Erythroblast (primary cell): ENCODE measurements around the gene KLK11.

Experiments
- DNase-seq, 2 experiments: peaks; one replicate each; lab custom pipeline; 2025; lab: John Stamatoyannopoulos, UW
- GATA1 ChIP-seq: IDR thresholded peaks from 2 replicates; pipeline ENCODE4 v1.6.1; 2011; ENCODE audit warnings: low read depth, mild to moderate bottlenecking, control low read depth, low read length, moderate library complexity
- POLR2A ChIP-seq: IDR thresholded peaks from 2 replicates; pipeline ENCODE4 v1.6.1; 2011; ENCODE audit warnings: mild to moderate bottlenecking, low read length

KLK11 gene

DNA sequence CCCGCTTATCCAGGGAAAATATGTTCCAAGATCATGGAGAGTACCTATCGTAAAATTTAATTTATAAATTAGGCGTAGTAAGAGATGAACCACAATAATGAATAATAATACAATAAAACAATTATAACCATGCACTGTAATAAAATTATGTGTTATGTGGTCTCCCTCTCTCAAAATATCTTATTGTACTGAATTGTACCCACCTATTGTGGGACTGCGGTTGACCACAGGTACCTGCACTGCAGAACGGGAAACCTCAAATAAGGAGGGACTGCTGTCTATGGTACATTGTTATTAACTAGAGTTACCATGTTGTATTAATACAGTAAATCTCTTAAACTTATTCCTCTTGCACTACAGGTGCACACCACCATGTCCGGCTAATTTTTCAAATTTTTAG is 13.7 kb upstream of the KLK11 start:
- no peak for DNase-seq
- no peak for TF ChIP-seq POLR2A
- TF ChIP-seq GATA1 = no peak

DNA sequence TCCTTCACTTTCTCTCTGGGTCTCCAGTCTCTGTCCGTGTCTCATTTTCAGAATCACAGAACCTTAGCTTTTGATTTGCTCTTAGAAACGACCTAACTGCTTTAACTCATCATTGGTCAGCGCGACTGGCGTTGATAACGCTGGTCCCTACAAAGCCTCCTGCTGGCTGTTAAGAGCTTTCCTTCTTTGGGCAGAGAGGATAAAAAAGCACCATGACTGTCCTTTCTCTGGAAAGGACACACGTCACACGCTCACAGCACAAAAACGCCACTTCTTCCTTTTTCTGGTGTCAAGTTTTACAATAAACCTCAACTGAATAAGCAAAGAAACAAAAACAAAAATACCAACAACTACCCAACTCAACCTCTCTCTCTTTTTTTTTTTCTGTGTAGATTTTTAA is 10.1 kb upstream of the KLK11 start:
- no peak for DNase-seq
- TF ChIP-seq GATA1 = no peak
- TF ChIP-seq POLR2A = no peak

DNA sequence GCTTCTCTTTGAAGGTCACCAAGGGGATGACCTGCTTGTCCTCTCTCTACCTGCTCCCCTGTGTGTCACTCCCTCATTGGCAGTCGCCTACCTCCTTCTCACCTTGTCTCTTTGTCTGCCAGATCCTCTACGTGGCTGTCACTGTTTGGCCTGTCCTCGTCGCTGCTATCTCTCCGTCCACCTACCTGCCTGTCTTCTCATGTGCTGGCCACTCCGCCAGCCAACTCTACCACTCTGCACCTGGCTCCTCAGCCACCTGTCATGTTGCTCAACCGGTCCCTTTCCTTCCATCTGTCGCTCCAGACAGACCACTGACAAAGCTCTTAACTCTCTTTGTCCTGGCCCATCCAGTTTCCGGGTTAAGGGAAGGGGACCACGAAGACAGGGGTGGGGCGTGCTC is 8.3 kb upstream of the KLK11 start, which contains the start of gene KLK12:
KLK12 (minus strand) TSS at position 299 of the 400 bp plus-strand sequence. CDS start 381 bp downstream, outside the sequence.
- TF ChIP-seq GATA1 = no peak
- no peak for TF ChIP-seq POLR2A
- no peak for DNase-seq

GRCh38 chr19:51031880-51032225 is 5.4 kb upstream of the KLK11 start:
- no peak for TF ChIP-seq GATA1
- no peak for TF ChIP-seq POLR2A
- no peak for DNase-seq

- no peak for TF ChIP-seq GATA1
- TF ChIP-seq POLR2A = no peak
- DNase-seq = no peak
Measured at GRCh38 chr19:51031220-51031879, 4.9 kb upstream of the KLK11 start.

DNA sequence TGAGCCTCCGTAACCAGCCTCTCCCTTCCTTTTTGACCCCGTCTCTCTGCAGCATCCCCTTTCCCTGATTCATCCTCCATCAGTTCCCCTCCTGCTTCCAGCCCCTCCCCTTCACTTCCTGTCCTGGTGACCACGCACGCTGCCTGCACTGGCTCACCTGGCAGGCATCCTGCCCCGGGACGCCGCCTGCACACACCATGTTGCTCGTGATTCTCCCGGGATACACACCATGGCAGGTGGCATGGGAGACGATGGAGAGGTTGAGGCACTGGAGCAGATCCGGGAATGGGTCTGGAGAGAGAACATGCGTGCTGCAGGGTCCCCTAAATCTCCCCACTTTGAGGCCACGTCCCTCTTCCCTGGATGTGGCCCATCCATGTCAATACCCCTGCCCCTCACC is 4.2 kb upstream of the KLK11 start:
- DNase-seq = no peak

DNA sequence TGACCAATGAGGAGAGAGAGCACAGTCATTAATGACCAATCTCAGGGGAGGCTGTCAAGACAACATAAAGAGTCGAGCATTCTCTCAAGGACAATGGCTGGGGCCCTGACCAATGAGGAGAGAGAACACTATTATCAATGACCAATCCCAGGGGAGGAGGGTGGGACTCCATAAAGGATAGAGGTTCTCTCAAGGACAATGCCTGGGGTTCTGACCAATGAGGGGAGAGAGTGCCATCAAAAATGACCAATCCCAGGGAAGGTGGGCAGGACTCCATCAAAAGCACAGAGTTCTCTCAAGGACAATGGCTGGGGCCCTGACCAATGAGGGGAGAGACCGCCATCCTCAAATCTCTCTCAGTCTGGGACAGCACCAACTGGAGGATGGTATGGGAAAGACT is 3.3 kb upstream of the KLK11 start:
- TF ChIP-seq POLR2A = no peak
- TF ChIP-seq GATA1 = no peak
- no peak for DNase-seq

More for the DNA sequence above, 4.2 kb upstream of the KLK11 start:
- no peak for TF ChIP-seq POLR2A
- TF ChIP-seq GATA1 = no peak

DNA sequence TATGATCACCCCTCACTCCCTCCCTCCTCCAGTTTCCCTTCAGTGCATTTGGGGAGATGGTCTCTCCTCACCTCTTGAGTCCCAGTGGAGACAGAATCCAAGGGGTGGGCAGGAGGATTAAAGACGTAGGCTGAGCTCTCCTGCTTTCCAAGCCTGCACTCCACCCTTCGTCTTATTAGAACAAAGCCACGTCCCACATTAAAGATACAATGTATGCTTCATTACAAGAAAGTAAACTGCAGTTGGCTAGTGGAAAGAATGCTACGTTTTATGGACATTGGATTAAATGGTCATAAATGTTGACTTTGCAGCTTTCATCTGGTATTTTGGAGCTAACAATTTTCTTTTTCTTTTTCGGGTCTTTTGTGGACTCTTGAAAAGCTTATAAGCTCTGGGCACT is 1.5 kb upstream of the KLK11 start:
- no peak for TF ChIP-seq GATA1
- no peak for TF ChIP-seq POLR2A
- no peak for DNase-seq

- TF ChIP-seq GATA1 (no peak), POLR2A (no peak)
- no peak for DNase-seq
Measured at GRCh38 chr19:51027126-51027806, 850 bp upstream of the KLK11 start.

DNA sequence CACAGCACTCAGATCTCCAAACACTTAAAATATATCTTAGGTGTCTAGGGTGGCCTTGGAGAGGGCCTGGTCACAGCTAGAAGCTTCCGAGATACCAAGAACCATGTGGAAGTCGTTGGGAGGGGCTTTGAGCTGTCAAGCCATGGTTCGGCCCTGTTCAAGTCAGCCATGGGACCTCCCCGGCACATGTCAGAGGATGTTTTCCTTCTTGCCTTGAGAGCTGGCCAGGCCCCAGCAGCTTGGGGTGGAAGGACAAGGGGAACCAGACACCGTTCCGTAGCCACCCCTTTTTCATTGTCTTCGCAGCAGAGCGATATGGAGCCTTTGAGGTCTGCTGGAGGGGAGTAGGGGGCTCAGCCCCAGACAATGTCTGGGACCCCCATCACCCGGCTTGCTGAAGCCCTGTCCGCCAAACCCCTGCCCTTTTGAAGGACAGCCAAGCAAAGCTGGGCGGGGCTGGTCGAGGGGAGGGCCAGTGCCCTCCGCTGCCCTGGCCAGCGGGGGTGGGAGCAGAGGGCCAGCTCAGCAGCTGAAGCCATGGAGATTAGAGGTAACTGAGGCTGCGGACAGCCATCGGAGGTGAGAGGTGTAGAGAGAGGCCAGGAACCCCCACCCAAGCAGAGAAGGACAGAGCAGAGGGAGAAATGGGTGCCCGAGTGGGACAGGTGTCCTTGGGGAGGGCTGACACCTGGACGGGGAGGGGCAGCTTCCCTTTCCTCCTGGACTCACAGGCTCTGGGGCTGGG is 435 bp downstream of the KLK11 start:
- no peak for DNase-seq
- no peak for TF ChIP-seq POLR2A
- TF ChIP-seq GATA1 = no peak

DNA sequence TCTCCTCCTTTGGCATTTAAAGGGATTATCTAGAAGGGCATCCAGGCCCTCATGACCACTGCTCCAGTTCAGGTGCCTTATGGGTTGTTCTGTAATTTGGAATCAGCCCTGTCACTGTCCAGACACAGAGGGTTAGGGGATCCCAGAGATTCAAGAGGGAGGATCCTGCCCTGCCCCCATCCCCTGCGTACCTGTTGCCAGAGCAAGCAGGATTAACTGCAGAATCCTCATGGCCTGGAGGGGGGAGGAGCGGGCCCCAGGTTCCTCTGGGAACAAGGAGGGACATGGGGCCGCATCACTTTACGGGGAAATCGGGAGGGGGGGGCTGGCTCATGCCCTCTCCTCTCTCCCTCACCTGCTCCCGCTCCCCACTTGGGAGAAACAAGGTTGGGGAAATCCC is 1.0 kb downstream of the KLK11 start:
- no peak for TF ChIP-seq POLR2A
- TF ChIP-seq GATA1 = no peak

DNA sequence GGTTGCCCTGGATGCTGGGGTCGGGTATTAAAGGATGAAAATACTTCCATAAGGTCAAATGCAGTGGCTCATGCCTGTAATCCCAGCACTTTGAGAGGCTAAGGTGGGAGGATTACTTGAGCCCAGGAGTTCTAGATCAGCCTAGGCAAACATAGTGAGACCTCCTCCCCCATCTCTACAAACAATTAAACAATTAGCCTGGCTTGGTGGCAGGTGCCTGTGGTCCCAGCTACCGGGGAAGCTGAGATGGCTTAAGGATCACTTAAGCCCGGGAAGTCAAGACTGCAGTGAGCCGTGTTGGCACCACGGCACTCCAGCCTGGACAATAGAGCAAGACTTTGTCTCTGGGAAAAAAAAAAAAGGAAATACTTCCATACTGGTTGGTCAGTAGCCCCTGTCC is 1.5 kb downstream of the KLK11 start:
- no peak for TF ChIP-seq GATA1
- TF ChIP-seq POLR2A = no peak
- no peak for DNase-seq

More for the DNA sequence above, 1.0 kb downstream of the KLK11 start:
- DNase-seq = no peak

DNA sequence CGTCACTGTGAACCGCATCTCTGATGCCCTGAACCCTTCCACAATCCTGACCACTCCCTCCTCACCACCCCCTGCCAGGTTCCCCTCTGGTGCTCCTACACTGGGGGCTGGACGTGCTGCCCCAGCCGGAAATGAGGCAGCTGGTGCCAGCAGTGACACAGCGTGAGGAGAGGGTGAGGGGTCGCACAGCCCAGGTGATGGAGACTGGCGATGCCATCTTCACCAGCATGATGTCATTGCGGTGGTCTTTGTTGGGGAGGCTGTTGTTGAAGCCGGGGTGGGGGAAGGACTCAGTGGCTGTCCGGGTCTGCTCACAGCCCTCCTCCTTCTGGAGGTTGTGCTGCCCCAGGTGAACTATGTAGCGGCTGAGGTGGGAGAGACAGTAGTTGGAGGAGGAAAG is 2.5 kb downstream of the KLK11 start:
- TF ChIP-seq GATA1 (no peak), POLR2A (no peak)
- DNase-seq = no peak

DNA sequence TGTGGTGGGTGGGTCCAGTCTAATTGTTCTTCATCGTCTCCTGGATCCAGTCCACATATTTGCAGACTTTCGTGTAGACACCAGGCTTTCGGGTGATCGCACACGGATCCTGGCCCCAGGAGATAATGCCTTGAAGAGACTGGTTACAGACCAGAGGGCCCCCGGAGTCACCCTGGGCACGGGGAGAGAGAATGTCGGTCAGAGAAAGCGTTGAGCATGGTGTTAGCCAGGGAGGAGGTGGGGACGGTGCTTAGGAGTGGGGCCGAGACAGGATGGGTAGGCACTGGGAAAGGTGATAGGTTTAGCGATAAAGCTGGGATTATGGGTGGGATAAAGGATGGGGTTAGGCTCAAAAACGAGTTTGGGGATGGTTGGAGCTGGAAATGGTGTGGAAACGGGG is 3.9 kb downstream of the KLK11 start:
- no peak for DNase-seq
- TF ChIP-seq POLR2A (no peak), GATA1 (no peak)
